Measurements from ENCODE around the gene BOC.

BOC gene

DNA sequence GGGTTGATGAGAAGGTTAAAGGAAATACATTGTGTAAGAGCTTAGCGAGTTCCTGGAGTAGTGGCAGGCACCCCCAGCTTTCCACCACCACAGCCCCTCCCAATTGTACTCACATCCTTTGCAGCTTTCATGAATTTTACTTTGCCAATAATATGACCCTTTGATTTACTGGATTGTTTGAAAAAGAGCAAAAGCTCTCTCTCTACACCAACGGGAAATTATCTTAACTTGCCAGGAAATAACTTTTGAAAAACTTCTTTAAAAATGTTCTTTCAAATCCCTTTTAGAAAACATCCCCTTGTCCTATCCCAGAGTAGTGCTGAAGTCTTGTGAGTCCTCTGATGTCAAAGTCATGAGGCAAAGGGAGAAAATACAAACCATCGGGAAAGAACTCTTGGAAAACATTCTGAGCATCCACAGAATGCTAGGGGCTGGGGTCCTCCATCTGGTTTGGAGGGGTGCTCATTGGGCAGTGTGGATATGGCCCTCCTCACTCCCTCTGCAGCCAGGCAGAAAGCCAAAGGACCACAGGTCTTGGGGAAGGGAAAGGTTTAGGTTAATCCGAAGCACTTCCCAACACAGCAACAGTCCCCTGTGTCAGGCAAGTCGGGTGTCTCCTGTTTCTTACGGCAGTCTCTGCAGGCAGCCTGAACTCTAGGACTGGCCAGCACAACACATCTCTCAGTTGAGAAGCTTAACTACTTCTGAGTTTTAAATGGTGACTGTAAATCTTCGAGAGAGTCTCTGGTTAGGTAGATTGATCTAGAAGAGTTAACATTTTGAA, 36.5 kb downstream of the BOC start:
- no peak for DNase-seq (ENCODE audit: low read depth, low spot score)

DNA sequence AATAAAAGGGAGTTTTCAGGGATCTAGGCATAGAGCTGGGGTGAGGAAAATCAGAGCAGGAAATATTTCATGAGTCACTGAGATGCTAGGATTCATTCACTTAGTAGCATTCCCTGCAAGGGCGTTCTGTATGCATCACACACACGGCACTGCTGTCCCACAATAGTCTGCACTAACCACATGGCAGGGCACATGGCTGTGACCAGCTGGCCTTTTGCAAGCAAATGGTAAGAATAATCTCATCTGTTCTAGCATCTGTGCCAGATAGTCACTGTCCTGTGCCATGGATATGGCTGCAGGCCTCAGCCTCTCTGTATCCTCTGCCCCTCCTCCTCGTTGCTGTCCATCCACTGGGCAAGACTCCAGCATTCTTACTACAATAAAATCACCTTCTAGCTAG, 37.8 kb downstream of the BOC start:
- DNase-seq (ENCODE audit: low read depth, low spot score), result no peak

DNA sequence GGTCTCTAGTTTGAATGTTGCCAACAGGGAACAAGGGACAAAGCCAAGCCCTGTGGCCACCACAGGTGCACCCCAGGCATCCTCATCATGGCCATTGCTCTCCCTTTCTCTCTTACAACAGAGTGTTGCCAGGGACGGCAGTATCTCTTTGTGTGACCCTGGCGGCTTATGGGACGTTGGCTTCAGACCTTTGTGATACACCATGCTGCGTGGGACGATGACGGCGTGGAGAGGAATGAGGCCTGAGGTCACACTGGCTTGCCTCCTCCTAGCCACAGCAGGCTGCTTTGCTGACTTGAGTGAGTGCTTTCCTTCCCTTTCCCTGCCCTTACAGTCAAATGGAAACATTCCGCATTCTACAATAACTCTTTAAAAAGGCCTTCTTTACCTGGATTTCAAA, 38.2 kb downstream of the BOC start:
- no peak for DNase-seq (ENCODE audit: low read depth, low spot score)

DNA sequence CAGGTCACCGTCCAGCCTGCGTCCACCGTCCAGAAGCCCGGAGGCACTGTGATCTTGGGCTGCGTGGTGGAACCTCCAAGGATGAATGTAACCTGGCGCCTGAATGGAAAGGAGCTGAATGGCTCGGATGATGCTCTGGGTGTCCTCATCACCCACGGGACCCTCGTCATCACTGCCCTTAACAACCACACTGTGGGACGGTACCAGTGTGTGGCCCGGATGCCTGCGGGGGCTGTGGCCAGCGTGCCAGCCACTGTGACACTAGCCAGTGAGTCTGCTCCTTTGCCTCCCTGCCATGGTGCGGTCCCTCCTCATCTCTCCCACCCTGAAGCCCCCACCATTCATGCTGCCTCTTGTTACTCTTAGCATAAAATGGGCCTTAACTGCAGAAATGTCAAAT, 39.2 kb downstream of the BOC start:
- DNase-seq (ENCODE audit: low read depth, low spot score), result no peak

- no peak for DNase-seq (ENCODE audit: low read depth, low spot score)
Measured at GRCh38 chr3:113251817-113252216, 40.5 kb downstream of the BOC start.

DNA sequence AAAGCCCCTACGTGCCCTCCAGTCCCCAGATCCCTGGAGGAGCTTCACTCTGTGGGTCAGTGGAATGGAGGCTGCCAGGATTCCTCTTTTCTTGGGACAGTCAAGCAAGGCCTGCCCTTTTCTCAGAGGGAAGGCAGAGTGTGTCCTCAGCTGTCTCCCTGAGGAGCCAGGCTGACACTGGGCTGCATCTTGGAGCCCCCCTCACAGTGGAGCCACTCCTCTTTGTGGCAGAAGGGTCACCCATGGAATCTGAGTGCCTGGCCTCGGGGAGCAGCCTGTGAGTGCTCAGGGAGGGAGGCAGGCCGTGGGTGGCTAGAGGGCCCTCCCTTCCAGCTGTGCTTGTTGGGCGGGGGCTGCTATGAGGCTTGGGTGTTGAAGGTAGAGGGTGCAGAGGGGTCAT, 41.2 kb downstream of the BOC start:
- no peak for DNase-seq (ENCODE audit: low read depth, low spot score)

DNA sequence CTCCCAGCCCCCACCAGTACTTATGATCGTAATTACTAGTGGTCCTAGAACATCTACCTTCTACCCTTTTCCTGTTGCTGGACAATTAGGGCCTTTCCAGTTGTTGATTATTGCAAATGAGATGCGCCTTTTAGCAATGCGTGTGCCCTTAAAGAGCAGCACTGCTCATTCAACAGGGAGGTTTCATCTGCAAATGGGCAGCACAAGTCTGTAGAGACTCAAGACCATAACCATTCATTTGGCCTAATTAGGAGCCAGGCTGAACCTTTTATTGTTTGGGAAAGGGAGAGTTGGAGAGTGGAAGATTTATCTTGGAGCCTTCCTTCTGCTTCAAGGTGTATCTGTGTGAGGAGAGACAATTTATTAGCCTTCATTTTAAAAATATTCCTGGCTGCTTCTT, 42.3 kb downstream of the BOC start:
- no peak for DNase-seq (ENCODE audit: low read depth, low spot score)

- no peak for DNase-seq (ENCODE audit: low read depth, low spot score)
Measured at GRCh38 chr3:113254171-113254947, 43.0 kb downstream of the BOC start.

GRCh38 chr3:113255100-113255853, 43.9 kb downstream of the BOC start:
- DNase-seq (ENCODE audit: low read depth, low spot score), result no peak

- DNase-seq (ENCODE audit: low read depth, low spot score), result no peak
Measured at GRCh38 chr3:113255854-113256615, 44.7 kb downstream of the BOC start.

- DNase-seq (ENCODE audit: low read depth, low spot score), result no peak
Measured at GRCh38 chr3:113258361-113258760, 47.0 kb downstream of the BOC start.

GRCh38 chr3:113259196-113259595, 47.8 kb downstream of the BOC start:
- no peak for DNase-seq (ENCODE audit: low read depth, low spot score)

DNA sequence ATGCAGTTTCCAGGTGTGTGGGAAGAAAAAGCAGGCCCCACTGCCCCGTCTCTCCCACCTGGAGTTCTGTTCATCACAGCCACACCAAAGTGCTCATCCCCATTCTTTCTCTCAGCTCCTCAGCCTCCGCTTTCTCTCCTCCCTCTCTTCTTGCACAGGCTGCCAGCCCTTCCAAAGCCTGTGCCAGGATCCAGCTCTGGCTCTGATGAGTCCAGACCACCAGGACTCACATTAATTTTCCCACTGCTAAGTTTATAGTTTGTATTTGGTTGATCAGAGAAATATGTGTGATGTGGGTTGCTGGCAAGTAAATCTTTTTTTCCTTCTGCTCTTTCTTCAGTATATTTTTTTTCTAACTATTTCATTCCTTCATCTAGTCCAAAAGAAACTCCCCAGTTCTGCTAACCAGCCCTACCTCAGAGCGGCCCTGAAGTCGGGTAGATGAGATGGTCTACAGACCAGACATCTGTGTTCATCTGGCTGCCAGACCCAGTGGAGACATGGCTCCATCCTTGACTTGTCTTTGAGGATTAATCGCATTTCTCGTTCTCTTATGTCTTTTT, 49.8 kb downstream of the BOC start:
- no peak for DNase-seq (ENCODE audit: low read depth, low spot score)

DNA sequence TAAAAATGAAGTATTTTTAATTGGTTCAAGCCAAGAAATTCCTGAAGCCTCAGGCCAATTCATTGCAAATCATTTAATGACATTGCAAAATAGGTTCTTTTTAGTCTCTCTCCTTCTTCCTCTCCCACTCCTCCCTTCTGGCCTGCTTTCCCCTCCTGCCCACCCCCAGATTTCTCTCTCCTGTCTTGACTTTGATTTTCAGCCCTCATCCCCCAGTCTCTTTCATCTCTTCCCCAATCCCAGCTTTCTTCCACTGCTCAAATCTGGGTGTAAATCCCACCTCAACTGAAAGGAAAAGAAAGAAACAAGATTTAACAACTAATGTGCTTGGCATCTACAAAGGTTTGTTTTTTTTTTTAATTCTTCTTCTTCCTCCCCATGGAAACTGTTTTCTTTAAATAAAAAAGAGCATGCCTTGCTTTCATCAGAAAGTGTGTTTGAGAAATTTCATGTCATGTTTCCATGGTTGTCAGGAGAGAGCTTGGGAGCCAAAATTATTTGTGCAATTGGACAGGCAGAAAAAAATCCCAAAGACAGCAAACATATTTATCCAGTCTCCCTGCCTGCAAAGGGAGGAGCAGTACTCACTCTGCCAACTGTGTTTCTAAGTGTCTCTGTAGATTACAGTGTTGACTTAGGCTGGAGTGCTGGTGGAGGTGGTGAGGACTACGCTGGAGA, 50.4 kb downstream of the BOC start:
- DNase-seq (ENCODE audit: low read depth, low spot score), result no peak

- DNase-seq (ENCODE audit: low read depth, low spot score), result no peak
Measured at GRCh38 chr3:113262304-113262665, 50.9 kb downstream of the BOC start.

GRCh38 chr3:113263020-113263419, 51.7 kb downstream of the BOC start:
- DNase-seq (ENCODE audit: low read depth, low spot score), result no peak

- no peak for DNase-seq (ENCODE audit: low read depth, low spot score)
Measured at GRCh38 chr3:113263778-113264177, 52.4 kb downstream of the BOC start.

DNA sequence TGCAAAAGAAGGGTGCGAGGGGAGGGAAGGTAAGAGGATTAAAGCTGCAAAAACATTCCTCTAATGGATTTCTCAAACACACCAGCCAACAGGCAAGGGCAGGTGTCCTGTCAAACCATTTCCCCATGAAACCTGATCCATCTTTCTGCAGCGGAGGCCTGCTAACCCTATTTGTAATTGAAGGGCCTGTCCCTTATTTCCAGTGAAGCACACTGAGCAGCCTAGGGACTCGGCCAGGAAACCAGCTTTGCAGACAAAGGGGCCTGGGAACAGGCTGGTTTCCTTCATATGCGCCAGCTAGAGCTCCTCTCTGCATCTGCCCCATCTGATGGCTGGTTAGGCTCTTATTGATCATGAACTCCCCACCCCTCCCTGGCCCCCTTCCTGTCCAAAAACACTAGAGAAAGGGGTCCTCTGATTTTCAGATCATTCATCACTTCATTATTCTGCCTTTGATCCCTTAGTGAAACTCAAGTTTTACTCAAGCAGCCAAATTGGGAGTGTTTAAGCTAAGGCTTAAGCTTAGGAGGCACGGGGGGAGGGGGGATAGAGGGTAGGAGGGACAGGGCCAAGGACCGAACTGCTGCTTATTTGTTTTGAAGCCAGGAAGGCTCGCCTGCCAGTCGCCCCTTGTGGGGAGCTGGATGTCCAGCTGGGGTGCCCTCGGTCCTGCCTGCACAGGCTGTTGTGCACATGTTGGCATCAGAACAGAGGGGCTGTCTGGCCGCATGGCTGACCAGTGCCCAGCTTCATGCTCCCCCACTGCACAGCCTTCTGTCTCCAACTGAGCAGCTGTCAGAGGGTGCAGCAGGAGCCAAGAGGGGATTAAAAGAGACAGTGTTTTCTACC, 53.1 kb downstream of the BOC start:
- DNase-seq (ENCODE audit: low read depth, low spot score), result no peak

GRCh38 chr3:113265231-113265630, 53.9 kb downstream of the BOC start:
- DNase-seq (ENCODE audit: low read depth, low spot score), result no peak

DNA sequence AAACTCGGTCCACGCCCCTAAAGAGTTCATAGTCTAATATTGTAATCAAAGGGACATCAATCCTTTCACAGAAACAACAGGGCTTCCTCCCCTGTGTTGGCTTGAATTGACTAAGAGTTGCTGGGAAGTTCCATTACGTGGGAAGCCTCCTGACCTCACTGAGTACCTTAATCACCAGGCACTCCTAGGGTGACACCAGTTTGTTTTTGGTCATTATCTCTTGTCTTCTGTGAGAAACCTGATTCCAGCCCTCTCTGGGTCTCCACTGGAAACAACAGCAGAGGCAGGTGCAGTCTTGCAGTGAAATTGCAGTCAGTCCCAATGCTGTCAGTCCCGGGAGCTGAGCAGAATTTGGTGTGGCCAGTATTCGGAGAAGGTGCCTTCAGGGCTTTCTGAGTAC, 55.4 kb downstream of the BOC start:
- no peak for DNase-seq (ENCODE audit: low read depth, low spot score)

Data from activated naive CD8-positive, alpha-beta T cell treated with anti-CD3 and anti-CD28 coated beads, Interleukin-2, amount 50 U/mL, for 16 hours (primary cell).